Natural killer cell (primary cell): ENCODE results near the gene GALNT2. TPM values are rescaled to one million over a fixed set of nuclear protein-coding genes. Genes with fewer than 3 reads are reported as not detected.

Source experiments
- ATAC-seq, 3 donors: fragments of 150-1000 bp in 2 of 3; fragments of 200-7000 bp in 1 of 3; cut with Tn5 transposase; 1 replicate in 1 of 3; 2 replicates in 2 of 3; pipeline ENCODE4 v1.10.0; 2021; ENCODE audit warnings: mild to moderate bottlenecking in 2 of 3, moderate library complexity in 2 of 3
- DNase-seq, 2 donors: peaks; one replicate each; pipeline versions ENCODE4 v3.0.0 to v3.0.0-alpha.2; 2013 to 2021; ENCODE audit warnings: mixed read lengths in 1 of 2
- H3K27ac ChIP-seq: one replicate; pipeline ENCODE4 v1.5.1; 2013; ENCODE audit warnings: mild to moderate bottlenecking, low read length
- H3K27me3 ChIP-seq: one replicate; pipeline ENCODE4 v1.6.1; 2013; ENCODE audit warnings: low read length; ENCODE audit not compliant: control insufficient read depth, insufficient read depth
- H3K36me3 ChIP-seq: one replicate; pipeline ENCODE4 v1.6.1; 2013; ENCODE audit warnings: low read length; ENCODE audit not compliant: control insufficient read depth, insufficient read depth
- H3K4me1 ChIP-seq: one replicate; pipeline ENCODE4 v1.6.1; 2013; ENCODE audit warnings: low read length; ENCODE audit not compliant: control insufficient read depth, insufficient read depth
- H3K4me3 ChIP-seq: one replicate; pipeline ENCODE4 v1.5.1; 2013; ENCODE audit warnings: low read length
- H3K9me3 ChIP-seq: one replicate; pipeline ENCODE4 v1.6.1; 2013; ENCODE audit warnings: low read length; ENCODE audit not compliant: control insufficient read depth, insufficient read depth
- H3K27ac Mint-ChIP-seq, 2 donors: one replicate each; pipeline ENCODE4 v1.8.0; 2022; ENCODE audit warnings: mild to moderate bottlenecking in 2 of 2, mixed read lengths in 2 of 2, moderate library complexity in 1 of 2
- H3K27me3 Mint-ChIP-seq, 2 donors: one replicate each; pipeline ENCODE4 v1.8.0; 2022; ENCODE audit warnings: low read depth in 2 of 2, mixed read lengths in 2 of 2
- H3K36me3 Mint-ChIP-seq: one replicate; pipeline ENCODE4 v1.8.0; 2022; ENCODE audit warnings: mixed read lengths
- H3K4me1 Mint-ChIP-seq, 2 donors: one replicate each; pipeline ENCODE4 v1.8.0; 2022; ENCODE audit warnings: mixed read lengths in 2 of 2
- H3K4me3 Mint-ChIP-seq: one replicate; pipeline ENCODE4 v1.8.0; 2022; ENCODE audit warnings: mild to moderate bottlenecking, moderate library complexity, mixed read lengths
- H3K9me3 Mint-ChIP-seq, 2 donors: one replicate each; pipeline ENCODE4 v1.8.0; 2022; ENCODE audit warnings: mixed read lengths in 2 of 2
- CTCF ChIP-seq: fragments of 200-600 bp; IDR thresholded peaks from one replicate; pipeline ENCODE4 v1.8.0; 2022; ENCODE audit warnings: antibody characterized with exemption
- WGBS: methylation state at CpG from one replicate; pipeline ENCODE4 v1.1.7; 2013; ENCODE audit warnings: missing lambda C conversion rate; ENCODE audit not compliant: insufficient coverage; 5-methylcytosine and 5-hydroxymethylcytosine counted together
- intact Hi-C: fragments of 100-400 bp; cut with micrococcal nuclease; formaldehyde crosslinking; loops from one replicate; pipeline ENCODE4 v1.14.2; 2022
- total RNA-seq, 4 donors: library from RNA; stranded (reverse); fragments of 120-200 nt in 1 of 4; gene quantifications; one replicate each; pipeline versions ENCODE4 v1.2.3 to v1.2.4, GENCODE V29; 2013 to 2022

The GALNT2 gene
- total RNA-seq, 3 donors from 2014 or later (not counting 1 experiment from before 2014, with no cell fraction given) = 31.2 to 53.6 (median 47.3) TPM

- Mint-ChIP-seq H3K36me3 (no peaks in the 10 kb centered on the region), H3K27ac (no peak overlapping the region)
Measured at GRCh38 chr1:230112131-230112701, 45.2 kb downstream of the GALNT2 start.

GRCh38 chr1:230112782-230113181 is 45.7 kb downstream of the GALNT2 start:
- Mint-ChIP-seq H3K36me3 (no peaks in the 10 kb centered on the region), H3K4me3 (no peak overlapping the region), H3K9me3 (no peaks in the 10 kb centered on the region), H3K27me3 (no peaks in the 10 kb centered on the region), H3K4me1 (peaks cover 31 to 41% of the 10 kb centered on the region in 2 donors), H3K27ac (no peak overlapping the region)
- ATAC-seq (no peak), DNase-seq (no peak)
- Histone ChIP-seq H3K36me3 (peaks cover 3% of the 10 kb centered on the region), H3K4me1 (peaks cover 12% of the 10 kb centered on the region), H3K9me3 (no peaks in the 10 kb centered on the region), H3K27ac (no peak overlapping the region), H3K27me3 (no peaks in the 10 kb centered on the region), H3K4me3 (no peak overlapping the region)
- intact Hi-C loops = no loop called here
- WGBS = 89% methylated on average over 5 of the region's 5 CpGs
- no peak for TF ChIP-seq CTCF

More at GRCh38 chr1:230112131-230112701, 45.2 kb downstream of the GALNT2 start:
- Mint-ChIP-seq H3K4me1 (peaks cover 31 to 41% of the 10 kb centered on the region in 2 donors), H3K4me3 (no peak overlapping the region), H3K27me3 (no peaks in the 10 kb centered on the region), H3K9me3 (no peaks in the 10 kb centered on the region)
- intact Hi-C loops = no loop called here
- Histone ChIP-seq H3K4me1 (peaks cover 12% of the 10 kb centered on the region), H3K36me3 (peaks cover 3% of the 10 kb centered on the region), H3K4me3 (no peak overlapping the region), H3K9me3 (no peaks in the 10 kb centered on the region), H3K27me3 (no peaks in the 10 kb centered on the region), H3K27ac (no peak overlapping the region)
- no peak for DNase-seq
- 55% methylated on average over 7 of the region's 7 CpGs for WGBS
- no peak for ATAC-seq
- no peak for TF ChIP-seq CTCF

GRCh38 chr1:230113235-230113592 is 46.2 kb downstream of the GALNT2 start:
- intact Hi-C loops = no loop called here
- H3K4me1 ChIP-seq = peaks cover 12% of the 10 kb centered on the region
- ATAC-seq = no peak
- H3K9me3 ChIP-seq = no peaks in the 10 kb centered on the region
- Mint-ChIP-seq H3K4me3 (no peak overlapping the region), H3K27ac (no peak overlapping the region), H3K9me3 (no peaks in the 10 kb centered on the region), H3K27me3 (no peaks in the 10 kb centered on the region), H3K36me3 (no peaks in the 10 kb centered on the region), H3K4me1 (peaks cover 35 to 44% of the 10 kb centered on the region in 2 donors)
- no peak for TF ChIP-seq CTCF
- H3K27me3 ChIP-seq = no peaks in the 10 kb centered on the region
- WGBS = 90% methylated on average over 4 of the region's 4 CpGs
- no peak overlapping the region for H3K4me3 ChIP-seq
- H3K27ac ChIP-seq = no peak overlapping the region
- DNase-seq = no peak
- peaks cover 3% of the 10 kb centered on the region for H3K36me3 ChIP-seq
